Panc1 (cell line): ENCODE measurements around the gene COG2. TPM values are rescaled to one million over a fixed set of nuclear protein-coding genes. Genes with fewer than 3 reads are reported as not detected.

Experiments
- ATAC-seq: fragments of 200-7000 bp; cut with Tn5 transposase; 2 replicates; pipeline ENCODE4 v1.9.1; 2020; ENCODE audit warnings: mild to moderate bottlenecking, moderate library complexity
- BruUV-seq: library from RNA; stranded (reverse); fragments of 400-500 nt; replicated peaks from 2 replicates; lab custom pipeline; 2021; lab: Mats Ljungman, UMichigan
- CTCF ChIA-PET: fragments of 300-600 bp; sonication (Branson Sonifier 250); formaldehyde crosslinking; loops from one replicate; lab custom pipeline; 2022; ENCODE audit warnings: antibody characterized with exemption; lab: Charles Lee
- POLR2A ChIA-PET: fragments of 300-600 bp; sonication (Branson Sonifier 250); formaldehyde crosslinking; loops from one replicate; lab custom pipeline; 2022; ENCODE audit warnings: antibody characterized with exemption; lab: Charles Lee
- DNase-seq: peaks from one replicate; pipeline ENCODE4 v3.0.0-alpha.2; 2010; ENCODE audit warnings: low read depth, low spot score
- H3K27ac ChIP-seq: 2 replicates; pipeline ENCODE4 v1.5.1; 2011; ENCODE audit warnings: mild to moderate bottlenecking, low read length, inconsistent platforms
- H3K27me3 ChIP-seq: fragments of 200-500 bp; sonication (Bioruptor generic); 2 replicates; pipeline ENCODE4 v1.6.0; 2014; ENCODE audit warnings: low read length, inconsistent platforms; ENCODE audit not compliant: control insufficient read depth, insufficient read depth
- H3K36me3 ChIP-seq: fragments of 200-500 bp; sonication (Bioruptor generic); 2 replicates; pipeline ENCODE4 v1.5.1; 2014; ENCODE audit warnings: inconsistent platforms, mild to moderate bottlenecking, low read length, moderate library complexity; ENCODE audit not compliant: control insufficient read depth, insufficient read depth
- H3K4me1 ChIP-seq: 2 replicates; pipeline ENCODE4 v1.5.1; 2011; ENCODE audit warnings: inconsistent platforms, mild to moderate bottlenecking, low read length, moderate library complexity; ENCODE audit not compliant: control insufficient read depth, insufficient read depth
- H3K4me3 ChIP-seq, 2 experiments: 2 replicates each; pipeline ENCODE4 v1.5.1; 2011 to 2012; ENCODE audit warnings: low read depth in 2 of 2, low read length in 2 of 2, mild to moderate bottlenecking in 2 of 2, inconsistent platforms in 1 of 2, moderate library complexity in 1 of 2
- H3K9me3 ChIP-seq: fragments of 200-500 bp; sonication (Bioruptor generic); 2 replicates; pipeline ENCODE4 v1.5.1; 2014; ENCODE audit warnings: low read depth, mild to moderate bottlenecking, inconsistent platforms, low read length, moderate library complexity; ENCODE audit not compliant: control insufficient read depth, insufficient read depth
- POLR2AphosphoS5 ChIP-seq: IDR thresholded peaks from 2 replicates; pipeline ENCODE4 v1.6.1; 2012; ENCODE audit warnings: mild to moderate bottlenecking, low read depth, low read length, moderate library complexity
- REST ChIP-seq, 2 experiments: IDR thresholded peaks; 2 replicates each; pipeline ENCODE4 v1.6.1; 2011 to 2012; ENCODE audit warnings: low read depth in 2 of 2, control low read depth in 1 of 2, low read length in 1 of 2, mild to moderate bottlenecking in 1 of 2, moderate library complexity in 1 of 2; ENCODE audit not compliant: insufficient read depth in 1 of 2
- SIN3A ChIP-seq: IDR thresholded peaks from 2 replicates; pipeline ENCODE4 v1.6.1; 2012; ENCODE audit warnings: low read depth, mild to moderate bottlenecking, low read length, moderate library complexity, borderline replicate concordance; ENCODE audit not compliant: insufficient read depth
- TCF7L2 ChIP-seq: IDR thresholded peaks from 2 replicates; pipeline ENCODE4 v1.6.1; 2011; ENCODE audit warnings: mild to moderate bottlenecking, low read depth, low read length, inconsistent platforms
- in situ Hi-C: cut with HindIII; loops from 2 replicates; pipeline ENCODE4 v1.10.0; 2016; ENCODE audit warnings: low sequenced_read_pairs, low pct_unique_long_range_greater_than_20kb
- intact Hi-C: fragments of 100-400 bp; cut with micrococcal nuclease; formaldehyde crosslinking; loops from one replicate; pipeline ENCODE4 v1.10.0; 2022; ENCODE audit not compliant: unreplicated experiment
- total RNA-seq: library from RNA; stranded (reverse); gene quantifications from one replicate; pipeline ENCODE4 v1.2.1, GENCODE V29; 2021; ENCODE audit not compliant: unreplicated experiment
- TF ChIP-seq, protein P1 (sequence below): fragments of 450-650 bp; IDR thresholded peaks from 2 replicates; pipeline ENCODE4 v1.5.1; 2017; ENCODE audit warnings: mild to moderate bottlenecking

The COG2 gene
- total RNA-seq, 1 experiment from 2014 or later: 20.5 TPM

- ATAC-seq: no peak
These were observed 59.2 kb downstream of the COG2 start for GRCh38 chr1:230701434-230701833.

DNA sequence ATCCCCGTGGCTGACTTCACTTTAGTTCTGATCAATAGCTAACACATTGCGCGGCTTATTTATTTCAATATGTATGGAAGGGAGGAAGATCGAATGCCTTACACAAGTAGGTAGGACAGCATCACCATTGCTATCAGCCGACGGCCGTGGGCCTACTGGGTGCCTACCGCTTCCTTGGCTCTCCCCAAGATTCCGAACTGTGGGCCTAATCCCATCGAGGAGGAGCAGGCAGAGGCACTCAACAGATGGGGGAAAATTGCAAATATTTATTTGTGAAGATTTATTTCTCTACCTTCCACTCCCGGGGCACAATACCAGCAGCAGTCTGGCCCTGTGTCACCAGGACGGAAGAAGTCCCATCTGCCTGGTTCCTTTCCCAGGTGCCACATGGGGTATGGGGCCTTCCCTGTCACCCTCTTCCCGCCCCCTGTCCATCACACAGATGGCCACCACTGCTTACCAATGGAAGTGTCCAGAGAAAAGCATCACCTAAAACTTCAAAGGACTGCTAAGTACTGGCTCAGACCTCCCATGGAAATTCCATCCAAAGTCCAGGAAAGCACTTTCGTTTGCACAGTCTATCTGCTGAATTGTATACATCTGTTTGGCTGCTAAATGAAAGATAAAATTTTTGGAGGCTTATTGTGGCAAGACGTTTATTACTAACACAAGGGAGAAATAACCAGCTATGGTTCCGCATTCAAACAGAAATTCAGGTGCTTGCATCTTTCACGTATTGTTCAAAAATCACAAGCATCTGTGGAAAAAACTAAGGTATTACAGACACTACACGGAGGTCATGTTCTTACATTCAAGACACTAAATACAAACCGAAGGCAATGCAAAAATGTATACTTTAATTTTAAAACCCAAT, 59.9 kb downstream of the COG2 start:
- no peaks in the 10 kb centered on the region for H3K9me3 ChIP-seq
- no peak overlapping the region for H3K27ac ChIP-seq
- TF ChIP-seq TCF7L2 (no peak), POLR2AphosphoS5 (no peak), REST (IDR thresholded peaks at IDR 0.05; ENCODE audit: insufficient read depth in 1 of 2, low read depth in 2 of 2, low read length in 1 of 2) (no peak), SIN3A (no peak)
- TF ChIP-seq, protein P1, sequence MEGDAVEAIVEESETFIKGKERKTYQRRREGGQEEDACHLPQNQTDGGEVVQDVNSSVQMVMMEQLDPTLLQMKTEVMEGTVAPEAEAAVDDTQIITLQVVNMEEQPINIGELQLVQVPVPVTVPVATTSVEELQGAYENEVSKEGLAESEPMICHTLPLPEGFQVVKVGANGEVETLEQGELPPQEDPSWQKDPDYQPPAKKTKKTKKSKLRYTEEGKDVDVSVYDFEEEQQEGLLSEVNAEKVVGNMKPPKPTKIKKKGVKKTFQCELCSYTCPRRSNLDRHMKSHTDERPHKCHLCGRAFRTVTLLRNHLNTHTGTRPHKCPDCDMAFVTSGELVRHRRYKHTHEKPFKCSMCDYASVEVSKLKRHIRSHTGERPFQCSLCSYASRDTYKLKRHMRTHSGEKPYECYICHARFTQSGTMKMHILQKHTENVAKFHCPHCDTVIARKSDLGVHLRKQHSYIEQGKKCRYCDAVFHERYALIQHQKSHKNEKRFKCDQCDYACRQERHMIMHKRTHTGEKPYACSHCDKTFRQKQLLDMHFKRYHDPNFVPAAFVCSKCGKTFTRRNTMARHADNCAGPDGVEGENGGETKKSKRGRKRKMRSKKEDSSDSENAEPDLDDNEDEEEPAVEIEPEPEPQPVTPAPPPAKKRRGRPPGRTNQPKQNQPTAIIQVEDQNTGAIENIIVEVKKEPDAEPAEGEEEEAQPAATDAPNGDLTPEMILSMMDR: no peak
- H3K4me1 ChIP-seq: no peaks in the 10 kb centered on the region
- intact Hi-C loops: no loop called here
- H3K27me3 ChIP-seq: peaks cover 4% of the 10 kb centered on the region; the same call in 1 of the 2 replicates
- H3K36me3 ChIP-seq: no peaks in the 10 kb centered on the region
- ChIA-PET CTCF (no interaction called here), POLR2A (no interaction called here)
- H3K4me3 ChIP-seq: no peak overlapping the region
- no peak for ATAC-seq
- no TSS peak for BruUV-seq
- in situ Hi-C loops: no loop called here
- DNase-seq: no peak

More at GRCh38 chr1:230701434-230701833, 59.2 kb downstream of the COG2 start:
- Histone ChIP-seq H3K4me3 (no peak overlapping the region), H3K36me3 (no peaks in the 10 kb centered on the region), H3K27me3 (peaks cover 4% of the 10 kb centered on the region; the same call in 1 of the 2 replicates), H3K9me3 (no peaks in the 10 kb centered on the region), H3K4me1 (no peaks in the 10 kb centered on the region), H3K27ac (no peak overlapping the region)
- POLR2A ChIA-PET: no interaction called here
- no peak for DNase-seq
- intact Hi-C loops: no loop called here
- no peak for TF ChIP-seq POLR2AphosphoS5
- no peak for TF ChIP-seq REST (IDR thresholded peaks at IDR 0.05; ENCODE audit: insufficient read depth in 1 of 2, low read depth in 2 of 2, low read length in 1 of 2)
- TF ChIP-seq, protein P1: no peak
- TF ChIP-seq TCF7L2: no peak
- TF ChIP-seq SIN3A: no peak
- CTCF ChIA-PET: no interaction called here
- in situ Hi-C loops: no loop called here
- no TSS peak for BruUV-seq
